Endothelial cell of umbilical vein (primary cell): ENCODE measurements around the gene DCC.

ENCODE experiments used
- EZH2 ChIP-seq: IDR thresholded peaks from 2 replicates; pipeline ENCODE4 v1.6.1; 2012; ENCODE audit warnings: borderline replicate concordance, low read depth, mild to moderate bottlenecking, moderate library complexity, low read length, inconsistent platforms; ENCODE audit not compliant: severe bottlenecking
- FOS ChIP-seq: IDR thresholded peaks from 2 replicates; pipeline ENCODE4 v1.6.1; 2011; ENCODE audit warnings: mild to moderate bottlenecking, low read length, moderate library complexity, borderline replicate concordance; ENCODE audit not compliant: insufficient read depth
- GATA2 ChIP-seq: IDR thresholded peaks from 2 replicates; pipeline ENCODE4 v1.7.0; 2011; ENCODE audit warnings: low read depth, mild to moderate bottlenecking, moderate library complexity, mixed read lengths, low read length; ENCODE audit not compliant: insufficient read length, insufficient read depth
- JUN ChIP-seq: IDR thresholded peaks from 2 replicates; pipeline ENCODE4 v1.6.1; 2011; ENCODE audit warnings: borderline replicate concordance, low read depth; ENCODE audit not compliant: insufficient read length, insufficient read depth
- POLR2A ChIP-seq: IDR thresholded peaks from 2 replicates; pipeline ENCODE4 v1.6.1; 2012; ENCODE audit warnings: low read depth, mild to moderate bottlenecking, control low read depth, low read length
- TF ChIP-seq, protein P1 (sequence below), 2 donors: IDR thresholded peaks; 1 replicate in 1 of 2; 2 replicates in 1 of 2; pipeline ENCODE4 v1.5.1; 2011; ENCODE audit warnings: low read length in 2 of 2, mild to moderate bottlenecking in 2 of 2, moderate library complexity in 2 of 2, control low read depth in 1 of 2, inconsistent platforms in 1 of 2, low read depth in 1 of 2; ENCODE audit not compliant: insufficient read depth in 1 of 2; ENCODE audit errors: extremely low read depth in 1 of 2

DNA sequence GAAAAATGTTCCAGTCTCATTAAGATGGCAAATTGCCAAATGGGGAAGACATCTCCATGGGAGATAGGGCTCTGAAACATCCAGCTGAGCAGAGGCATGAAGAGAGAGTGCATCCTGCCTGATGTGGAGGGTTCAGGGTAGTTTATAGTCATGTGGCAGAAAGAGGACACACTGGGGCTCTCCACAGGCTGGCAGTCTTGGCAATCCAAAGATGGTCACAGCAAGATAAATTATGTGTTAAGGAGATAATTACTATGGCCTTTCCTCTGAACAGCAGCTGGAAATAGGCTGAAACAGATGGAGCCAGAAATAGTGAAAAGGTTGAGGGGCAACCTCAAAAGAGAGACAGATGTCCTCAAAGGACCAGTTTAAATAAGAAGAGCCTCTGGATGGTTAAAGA, 97.2 kb downstream of the DCC start:
- TF ChIP-seq, protein P1, sequence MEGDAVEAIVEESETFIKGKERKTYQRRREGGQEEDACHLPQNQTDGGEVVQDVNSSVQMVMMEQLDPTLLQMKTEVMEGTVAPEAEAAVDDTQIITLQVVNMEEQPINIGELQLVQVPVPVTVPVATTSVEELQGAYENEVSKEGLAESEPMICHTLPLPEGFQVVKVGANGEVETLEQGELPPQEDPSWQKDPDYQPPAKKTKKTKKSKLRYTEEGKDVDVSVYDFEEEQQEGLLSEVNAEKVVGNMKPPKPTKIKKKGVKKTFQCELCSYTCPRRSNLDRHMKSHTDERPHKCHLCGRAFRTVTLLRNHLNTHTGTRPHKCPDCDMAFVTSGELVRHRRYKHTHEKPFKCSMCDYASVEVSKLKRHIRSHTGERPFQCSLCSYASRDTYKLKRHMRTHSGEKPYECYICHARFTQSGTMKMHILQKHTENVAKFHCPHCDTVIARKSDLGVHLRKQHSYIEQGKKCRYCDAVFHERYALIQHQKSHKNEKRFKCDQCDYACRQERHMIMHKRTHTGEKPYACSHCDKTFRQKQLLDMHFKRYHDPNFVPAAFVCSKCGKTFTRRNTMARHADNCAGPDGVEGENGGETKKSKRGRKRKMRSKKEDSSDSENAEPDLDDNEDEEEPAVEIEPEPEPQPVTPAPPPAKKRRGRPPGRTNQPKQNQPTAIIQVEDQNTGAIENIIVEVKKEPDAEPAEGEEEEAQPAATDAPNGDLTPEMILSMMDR (IDR thresholded peaks at IDR 0.05; ENCODE audit: extremely low read depth in 1 of 2, insufficient read depth in 1 of 2, low read depth in 1 of 2, low read length in 2 of 2) = no peak
- TF ChIP-seq FOS (no peak), JUN (no peak), GATA2 (no peak), POLR2A (no peak), EZH2 (no peak)
